HG02943 (cell line): ENCODE data around the gene ROPN1L.
A peak's percentile ranks its signal among the peaks of the same experiment; 100 is the strongest.
"Not testable (repeated sequence)": the region's sequence is repeated elsewhere in the genome, so short reads cannot be mapped to it uniquely, and the experiment has no call there.

Experiments
- ATAC-seq: cut with Tn5 transposase; IDR thresholded peaks from one replicate; pipeline ENCODE4 v1.9.1; 2021; ENCODE audit warnings: mild to moderate bottlenecking, low read depth, moderate library complexity; ENCODE audit not compliant: unreplicated experiment

The ROPN1L gene

DNA sequence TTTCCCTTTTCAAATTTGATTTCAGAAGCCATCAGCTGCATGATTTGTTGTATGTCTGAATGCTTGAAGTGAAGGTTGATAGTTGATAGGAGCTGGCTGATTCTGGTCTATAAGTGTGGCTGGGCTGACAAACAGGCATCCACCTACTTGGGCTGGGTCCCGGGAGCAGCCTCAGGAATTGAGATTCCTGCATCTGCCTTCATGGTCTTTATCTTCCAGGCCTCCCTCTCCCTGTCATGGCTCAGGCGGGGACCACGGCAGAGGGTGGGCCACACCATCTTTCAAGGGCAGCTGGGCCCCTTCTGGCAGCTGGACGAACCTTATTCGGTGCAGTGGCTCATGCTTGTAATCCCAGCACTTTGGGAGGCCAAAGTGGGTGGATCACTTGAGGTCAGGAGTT, 55.9 kb downstream of the ROPN1L start:
- no peak for ATAC-seq

DNA sequence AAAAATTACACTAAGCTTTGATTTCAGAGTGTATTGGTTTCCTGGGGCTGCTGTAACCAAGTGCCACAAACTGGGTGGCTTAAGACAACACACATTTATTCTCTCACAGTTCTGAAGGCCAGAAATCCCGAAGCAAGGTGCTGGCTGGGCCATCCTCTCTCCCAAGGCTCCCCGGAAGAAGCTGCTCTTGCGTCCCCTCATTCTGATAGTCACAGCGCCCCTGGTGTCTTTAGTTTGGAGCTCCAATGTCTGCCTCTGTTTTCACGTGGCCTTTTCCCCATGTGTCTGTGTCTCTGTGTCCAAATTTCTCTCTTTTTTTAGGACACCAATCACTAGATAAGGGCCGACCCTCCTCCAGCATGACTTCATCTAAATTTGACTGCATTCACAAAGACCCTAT, 56.7 kb downstream of the ROPN1L start:
- no peak for ATAC-seq

DNA sequence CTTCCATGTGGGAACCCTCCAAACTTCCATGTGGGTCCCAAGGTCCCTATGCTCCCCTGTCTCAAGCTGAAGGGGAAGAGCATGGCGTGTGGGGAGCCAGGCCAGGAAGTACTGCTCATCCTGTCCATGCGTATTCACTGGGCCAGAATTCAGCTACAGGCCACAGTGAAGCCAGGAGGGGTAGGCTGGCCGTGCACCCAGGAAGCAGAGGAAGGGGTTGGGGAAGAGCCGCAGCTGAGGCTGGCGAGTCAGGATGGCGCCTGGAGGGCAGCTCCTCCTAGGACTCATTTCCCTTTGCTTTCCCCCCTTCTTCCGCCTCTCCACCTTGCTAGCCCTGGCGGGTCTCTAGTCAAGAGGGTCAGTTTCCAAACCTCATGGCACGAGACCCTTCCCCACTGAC, 57.4 kb downstream of the ROPN1L start:
- ATAC-seq: no peak

DNA sequence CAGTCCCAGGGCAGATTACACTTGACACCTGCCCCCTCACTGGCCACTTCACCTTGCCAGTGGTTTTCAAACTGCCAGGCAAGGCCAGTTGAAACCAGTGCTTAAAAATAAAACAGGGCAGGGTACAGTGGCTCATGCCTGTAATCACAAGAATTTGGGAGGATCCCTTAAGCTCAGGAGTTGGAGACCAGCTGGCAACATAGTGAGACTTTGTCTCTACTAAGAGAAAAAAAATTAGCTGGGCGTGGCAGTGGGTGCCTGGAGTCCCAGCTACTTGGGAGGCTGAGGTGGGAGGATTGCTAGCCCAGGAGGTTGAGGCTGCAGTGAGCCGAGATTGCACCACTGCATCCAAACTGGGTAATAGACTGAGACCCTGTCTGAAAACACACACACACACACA, 58.1 kb downstream of the ROPN1L start:
- no peak for ATAC-seq

DNA sequence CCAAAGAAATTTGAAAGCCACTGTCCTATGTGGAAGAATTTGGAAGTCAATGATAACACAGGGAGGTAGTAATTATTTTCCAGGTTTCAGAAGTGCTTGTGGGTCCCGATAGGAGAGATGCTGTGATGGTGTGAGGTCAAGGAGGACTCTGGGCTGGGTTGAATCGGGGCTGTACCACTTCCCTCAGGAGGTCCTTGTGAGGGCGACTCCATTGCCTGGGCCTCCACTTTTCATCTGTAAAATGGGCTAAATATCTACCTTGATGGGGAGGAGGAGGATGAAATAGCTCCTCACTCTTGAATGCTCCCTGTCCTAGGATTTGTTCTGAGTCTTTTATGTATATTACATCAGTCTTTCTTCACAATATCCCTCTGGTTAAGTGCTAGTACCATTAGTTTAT, 59.0 kb downstream of the ROPN1L start:
- ATAC-seq: no peak

- ATAC-seq: no peak
Measured at GRCh38 chr5:10501554-10502075, 59.9 kb downstream of the ROPN1L start.

DNA sequence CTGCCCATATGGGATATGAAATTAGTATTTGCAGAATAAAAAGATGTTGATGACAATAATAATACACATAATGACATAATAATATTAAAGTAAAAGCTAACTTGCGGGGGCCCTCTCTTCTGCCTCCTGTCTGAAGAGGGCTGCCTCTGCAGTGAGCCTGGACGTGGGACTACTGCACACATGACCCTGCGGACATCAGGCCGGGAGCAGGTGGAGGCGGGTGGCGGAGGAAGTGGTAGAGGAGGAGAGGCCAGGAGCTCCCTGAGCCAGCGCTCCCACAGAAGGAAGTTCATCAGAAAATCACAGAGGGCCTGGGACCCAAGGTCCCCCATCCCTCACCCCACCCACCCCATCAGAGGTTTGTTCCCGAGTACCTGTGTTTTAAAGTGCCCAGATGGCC, 60.5 kb downstream of the ROPN1L start:
- ATAC-seq: no peak

DNA sequence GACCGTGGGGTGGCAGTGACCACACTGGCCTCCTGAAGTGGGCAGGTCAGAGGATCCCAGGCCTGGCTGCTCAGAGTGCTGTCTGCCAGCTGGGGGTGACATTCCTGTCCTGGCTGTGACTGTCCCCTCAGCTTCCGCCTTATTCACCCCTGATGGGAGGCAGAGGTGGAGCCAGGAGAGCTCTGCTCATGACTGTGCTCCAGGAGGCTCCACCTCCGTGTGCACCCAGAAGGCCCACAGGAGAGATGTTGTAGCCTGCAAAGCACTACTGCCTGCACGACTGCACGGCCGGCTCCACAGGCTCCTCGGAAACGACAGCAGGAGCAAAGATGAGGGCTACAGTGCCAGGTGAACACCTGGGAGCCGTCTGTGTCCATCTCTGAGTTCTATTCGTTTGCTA, 60.9 kb downstream of the ROPN1L start:
- ATAC-seq: no peak

- ATAC-seq: no peak
Measured at GRCh38 chr5:10503321-10503720, 61.6 kb downstream of the ROPN1L start.

- ATAC-seq: no peak
Measured at GRCh38 chr5:10503997-10504793, 62.5 kb downstream of the ROPN1L start.

DNA sequence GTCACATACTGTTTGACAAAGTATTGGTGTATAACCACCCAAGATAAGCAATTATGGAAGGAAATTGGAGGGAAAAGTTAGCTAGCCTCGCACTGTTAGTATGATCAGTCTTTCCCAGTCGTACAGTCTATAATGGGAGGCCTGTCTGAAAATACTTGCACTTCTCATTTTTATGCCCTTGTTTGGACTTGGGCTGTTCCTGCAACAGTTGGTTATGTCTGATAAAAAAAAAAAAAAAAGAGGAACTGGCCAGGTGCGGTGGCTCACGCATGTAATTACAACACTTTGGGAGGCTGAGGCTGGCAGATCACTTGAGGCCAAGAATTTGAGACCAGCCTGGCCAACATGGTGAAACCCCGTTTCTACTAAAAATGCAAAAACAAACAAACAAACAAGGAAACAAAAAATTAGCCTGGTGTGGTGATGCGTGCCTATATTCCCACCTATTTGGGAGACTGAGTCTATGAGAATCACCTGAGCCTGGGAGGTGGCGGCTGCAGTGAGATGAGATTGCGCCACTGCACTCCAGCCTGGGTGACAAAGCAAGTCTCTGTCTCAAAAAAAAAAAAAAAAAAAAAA, 63.9 kb downstream of the ROPN1L start:
- peak; percentile 73 for ATAC-seq

DNA sequence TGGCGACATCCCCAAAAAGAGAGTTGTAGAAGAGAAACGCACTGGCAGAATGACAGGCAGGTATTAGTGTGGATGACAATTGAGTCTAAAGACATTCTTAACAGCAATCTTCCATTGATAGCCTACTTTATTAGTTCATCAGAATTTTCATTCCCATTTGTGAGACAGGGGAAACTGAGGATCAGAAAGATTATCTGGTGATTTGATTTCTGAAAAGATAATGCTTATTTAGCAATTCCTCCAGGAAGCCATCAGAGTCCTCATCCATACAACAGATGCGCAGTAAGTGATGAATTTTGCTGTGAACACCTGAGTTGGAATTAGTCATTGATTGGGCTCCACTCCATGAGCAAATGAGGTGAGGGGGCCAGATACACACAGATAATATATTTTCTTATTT, 64.9 kb downstream of the ROPN1L start:
- no peak for ATAC-seq

DNA sequence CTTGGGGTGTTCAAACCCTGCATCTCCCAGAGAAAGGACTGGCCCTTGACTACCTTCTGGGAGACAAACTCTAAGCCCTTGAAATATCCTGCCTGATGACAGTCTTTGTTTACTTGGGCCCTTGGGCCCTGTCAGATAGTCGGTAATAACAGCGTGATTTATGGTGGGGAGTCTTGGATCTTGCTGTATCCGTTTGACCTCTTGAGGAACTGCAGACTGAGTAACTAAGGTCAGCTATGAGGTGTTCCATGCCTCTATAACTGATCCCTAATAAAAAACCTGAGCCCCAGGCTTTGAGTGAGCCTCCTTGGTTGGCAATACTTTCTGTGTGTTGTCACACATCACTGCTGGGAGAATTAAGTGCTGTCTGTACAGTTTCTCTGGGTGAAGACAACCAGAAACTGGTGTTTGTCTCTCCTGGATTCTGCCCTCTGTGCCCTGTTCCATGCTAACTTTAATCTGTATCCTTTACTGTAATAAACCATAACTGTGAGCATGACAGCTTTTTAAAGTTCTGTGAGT, 66.0 kb downstream of the ROPN1L start:
- ATAC-seq: no peak

- ATAC-seq: no peak
Measured at GRCh38 chr5:10509575-10509974, 67.9 kb downstream of the ROPN1L start.

- no peak for ATAC-seq
Measured at GRCh38 chr5:10511741-10512640, 70.3 kb downstream of the ROPN1L start.

DNA sequence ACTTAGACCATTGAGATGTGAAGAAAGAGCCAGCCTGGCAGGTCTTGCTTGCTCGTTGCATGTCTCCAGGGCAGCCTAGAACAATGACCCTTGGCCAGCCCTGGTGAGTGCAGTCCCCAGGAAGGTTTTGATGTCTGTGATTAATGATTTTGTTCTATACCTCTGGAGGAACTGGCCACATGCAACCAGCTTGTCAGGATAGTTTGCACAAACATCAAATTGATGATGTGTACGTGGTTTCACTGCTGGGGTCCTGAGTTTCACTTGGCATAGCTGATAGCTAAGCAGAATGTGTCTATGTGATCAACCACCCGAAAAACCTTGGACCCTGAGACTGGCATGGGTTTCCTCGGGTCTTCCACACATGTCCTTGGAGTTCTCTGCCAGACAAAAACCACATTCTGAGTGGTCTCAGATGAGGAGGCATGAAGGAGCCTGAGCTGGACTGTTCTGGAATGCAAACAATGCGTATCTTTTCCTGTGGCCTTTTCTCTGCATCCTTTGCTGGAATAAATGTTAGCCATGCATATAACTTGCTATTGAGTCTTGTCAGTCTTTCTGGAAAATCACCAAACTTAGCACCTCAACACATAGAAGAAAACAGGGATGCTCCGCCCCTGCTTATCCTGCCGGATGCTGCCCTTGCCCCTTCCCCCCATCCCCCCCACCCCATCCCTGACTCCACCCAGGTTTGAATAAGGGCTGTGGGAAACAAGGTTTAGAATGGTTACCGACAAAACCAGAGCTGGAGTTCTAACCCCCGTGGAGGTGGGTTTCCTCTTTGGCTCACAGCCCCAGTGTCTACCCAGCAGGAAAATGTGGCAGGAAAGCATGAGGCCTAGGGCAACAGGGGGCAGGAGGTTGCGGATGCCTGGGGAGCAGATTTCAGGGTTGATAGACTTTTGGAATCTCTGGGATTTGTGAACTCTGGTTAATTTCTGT, 72.1 kb downstream of the ROPN1L start:
- no peak for ATAC-seq

GRCh38 chr5:10514572-10514971, 72.9 kb downstream of the ROPN1L start:
- ATAC-seq: not testable (repeated sequence)
